ENCODE measurements around the gene PAF1.

The PAF1 gene

GRCh38 chr19:39411832-39412099 lies 20.9 kb upstream of the PAF1 start:
- H3K9me2 ChIP-seq (ENCODE audit: low read depth, low read length): no peaks in the 10 kb centered on the region
- H3K4me2 ChIP-seq (ENCODE audit: low read length): peak overlapping the region; percentile 81
- H3K9me3 ChIP-seq (ENCODE audit: low read length): no peaks in the 10 kb centered on the region
- H4K20me1 ChIP-seq (ENCODE audit: insufficient read depth, low read length): no peaks in the 10 kb centered on the region
- TF ChIP-seq CTCF (IDR thresholded peaks at IDR 0.05; ENCODE audit: low read length) (peak; percentile 98), EZH2 (IDR thresholded peaks at IDR 0.05; ENCODE audit: borderline replicate concordance, low read length) (no peak)
- H3K9ac ChIP-seq (ENCODE audit: low read length): peak overlapping the region; percentile 88
- H3K79me2 ChIP-seq (ENCODE audit: insufficient read depth, low read length): peaks cover 6% of the 10 kb centered on the region
- no peaks in the 10 kb centered on the region for H3K27me3 ChIP-seq (ENCODE audit: insufficient read depth, low read length)
- H2AFZ ChIP-seq (ENCODE audit: low read length): no peak overlapping the region
- peaks cover 5% of the 10 kb centered on the region for H3F3A ChIP-seq (ENCODE audit: insufficient read depth, low read length)
- H3K36me3 ChIP-seq (ENCODE audit: insufficient read depth, low read length): peaks cover 10% of the 10 kb centered on the region
- peak overlapping the region; percentile 52 for H3K4me3 ChIP-seq (ENCODE audit: low read depth, low read length, poor library complexity, severe bottlenecking)
- H3K4me1 ChIP-seq (ENCODE audit: insufficient read depth, low read length, severe bottlenecking): peaks cover 45% of the 10 kb centered on the region
- peak overlapping the region; percentile 96 for H3K27ac ChIP-seq (ENCODE audit: low read depth, low read length, poor library complexity, severe bottlenecking)

GRCh38 chr19:39411081-39411831 lies 20.4 kb upstream of the PAF1 start:
- no peaks in the 10 kb centered on the region for H3K27me3 ChIP-seq (ENCODE audit: insufficient read depth, low read length)
- peak overlapping the region; percentile 52 for H3K4me3 ChIP-seq (ENCODE audit: low read depth, low read length, poor library complexity, severe bottlenecking)
- H3F3A ChIP-seq (ENCODE audit: insufficient read depth, low read length): peaks cover 5% of the 10 kb centered on the region
- H3K36me3 ChIP-seq (ENCODE audit: insufficient read depth, low read length): peaks cover 10% of the 10 kb centered on the region
- no peaks in the 10 kb centered on the region for H3K9me3 ChIP-seq (ENCODE audit: low read length)
- H3K9ac ChIP-seq (ENCODE audit: low read length): peak overlapping the region; percentile 88; the same call in 1 of the 2 replicates
- H3K79me2 ChIP-seq (ENCODE audit: insufficient read depth, low read length): peaks cover 6% of the 10 kb centered on the region
- H3K27ac ChIP-seq (ENCODE audit: low read depth, low read length, poor library complexity, severe bottlenecking): peak overlapping the region; percentile 96
- H3K9me2 ChIP-seq (ENCODE audit: low read depth, low read length): no peaks in the 10 kb centered on the region
- H4K20me1 ChIP-seq (ENCODE audit: insufficient read depth, low read length): no peaks in the 10 kb centered on the region
- peaks cover 47% of the 10 kb centered on the region for H3K4me1 ChIP-seq (ENCODE audit: insufficient read depth, low read length, severe bottlenecking)
- H2AFZ ChIP-seq (ENCODE audit: low read length): no peak overlapping the region
- TF ChIP-seq EZH2 (IDR thresholded peaks at IDR 0.05; ENCODE audit: borderline replicate concordance, low read length) (no peak), CTCF (IDR thresholded peaks at IDR 0.05; ENCODE audit: low read length) (no peak)
- H3K4me2 ChIP-seq (ENCODE audit: low read length): peak overlapping the region; percentile 81

GRCh38 chr19:39410831-39411080 lies 19.9 kb upstream of the PAF1 start:
- Histone ChIP-seq H3K36me3 (ENCODE audit: insufficient read depth, low read length) (peaks cover 10% of the 10 kb centered on the region), H3K79me2 (ENCODE audit: insufficient read depth, low read length) (peaks cover 6% of the 10 kb centered on the region), H3K4me3 (ENCODE audit: low read depth, low read length, poor library complexity, severe bottlenecking) (peak overlapping the region; percentile 96), H3K4me1 (ENCODE audit: insufficient read depth, low read length, severe bottlenecking) (peaks cover 52% of the 10 kb centered on the region), H3K4me2 (ENCODE audit: low read length) (peak overlapping the region; percentile 81; the same call in 1 of the 2 replicates), H3F3A (ENCODE audit: insufficient read depth, low read length) (peaks cover 7% of the 10 kb centered on the region), H3K9ac (ENCODE audit: low read length) (peak overlapping the region; percentile 88; the same call in 1 of the 2 replicates), H3K9me2 (ENCODE audit: low read depth, low read length) (no peaks in the 10 kb centered on the region), H2AFZ (ENCODE audit: low read length) (no peak overlapping the region), H3K27ac (ENCODE audit: low read depth, low read length, poor library complexity, severe bottlenecking) (peak overlapping the region; percentile 96), H3K9me3 (ENCODE audit: low read length) (no peaks in the 10 kb centered on the region), H4K20me1 (ENCODE audit: insufficient read depth, low read length) (no peaks in the 10 kb centered on the region), H3K27me3 (ENCODE audit: insufficient read depth, low read length) (no peaks in the 10 kb centered on the region)
- TF ChIP-seq EZH2 (IDR thresholded peaks at IDR 0.05; ENCODE audit: borderline replicate concordance, low read length) (no peak), CTCF (IDR thresholded peaks at IDR 0.05; ENCODE audit: low read length) (no peak)

Measured in OCI-LY1 (cell line).